ENCODE results near the gene MAPKBP1.
A peak's percentile ranks its signal among the peaks of the same experiment; 100 is the strongest.

The MAPKBP1 gene

GRCh38 chr15:41809526-41810220 is 35.4 kb downstream of the MAPKBP1 start:
- no peak for DNase-seq (ENCODE audit: low spot score)

GRCh38 chr15:41810651-41811431 is 36.6 kb downstream of the MAPKBP1 start:
- no peak for DNase-seq (ENCODE audit: low spot score)

- peak; percentile 90 for DNase-seq (ENCODE audit: low spot score)
These were observed 37.3 kb downstream of the MAPKBP1 start for GRCh38 chr15:41811432-41812195.

- DNase-seq (ENCODE audit: low spot score): no peak
These were observed 38.6 kb downstream of the MAPKBP1 start for GRCh38 chr15:41812820-41813375.

GRCh38 chr15:41813426-41813825 is 39.1 kb downstream of the MAPKBP1 start:
- DNase-seq (ENCODE audit: low spot score): no peak

GRCh38 chr15:41814534-41814933 is 40.2 kb downstream of the MAPKBP1 start:
- DNase-seq (ENCODE audit: low spot score): no peak

GRCh38 chr15:41816788-41817187 is 42.5 kb downstream of the MAPKBP1 start:
- no peak for DNase-seq (ENCODE audit: low spot score)

- DNase-seq (ENCODE audit: low spot score): no peak
These were observed 43.0 kb downstream of the MAPKBP1 start for GRCh38 chr15:41817327-41817726.

- DNase-seq (ENCODE audit: low spot score): no peak
These were observed 43.5 kb downstream of the MAPKBP1 start for GRCh38 chr15:41817781-41818180.

GRCh38 chr15:41819455-41820050 is 45.3 kb downstream of the MAPKBP1 start:
- DNase-seq (ENCODE audit: low spot score): no peak

GRCh38 chr15:41820791-41821423 is 46.6 kb downstream of the MAPKBP1 start:
- no peak for DNase-seq (ENCODE audit: low spot score)

GRCh38 chr15:41821831-41822230 is 47.5 kb downstream of the MAPKBP1 start:
- no peak for DNase-seq (ENCODE audit: low spot score)

- no peak for DNase-seq (ENCODE audit: low spot score)
These were observed 48.2 kb downstream of the MAPKBP1 start for GRCh38 chr15:41822471-41822870.

- DNase-seq (ENCODE audit: low spot score): no peak
These were observed 48.7 kb downstream of the MAPKBP1 start for GRCh38 chr15:41822957-41823356.

GRCh38 chr15:41823502-41823901 is 49.2 kb downstream of the MAPKBP1 start:
- no peak for DNase-seq (ENCODE audit: low spot score)

- DNase-seq (ENCODE audit: low spot score): no peak
These were observed 49.9 kb downstream of the MAPKBP1 start for GRCh38 chr15:41824062-41824745.

- no peak for DNase-seq (ENCODE audit: low spot score)
These were observed 50.9 kb downstream of the MAPKBP1 start for GRCh38 chr15:41825145-41825544.

- no peak for DNase-seq (ENCODE audit: low spot score)
These were observed 51.6 kb downstream of the MAPKBP1 start for GRCh38 chr15:41825572-41826535.

- no peak for DNase-seq (ENCODE audit: low spot score)
These were observed 53.1 kb downstream of the MAPKBP1 start for GRCh38 chr15:41827290-41827879.

All from AG08395 (cell line).